HL-60/S4 treated with retinoic acid at 250 ng/mL for 4 days and 3 days (cell line): Measurements from ENCODE around the gene NLRP1.
"Not testable (repeated sequence)": the region's sequence is repeated elsewhere in the genome, so short reads cannot be mapped to it uniquely, and the experiment has no call there.

Experiments used
- in situ Hi-C: fragments of 300-500 bp; cut with MboI; formaldehyde crosslinking; loops from 2 replicates; pipeline ENCODE4 v1.7.0; 2022; ENCODE audit warnings: low sequenced_read_pairs

Gene NLRP1

DNA sequence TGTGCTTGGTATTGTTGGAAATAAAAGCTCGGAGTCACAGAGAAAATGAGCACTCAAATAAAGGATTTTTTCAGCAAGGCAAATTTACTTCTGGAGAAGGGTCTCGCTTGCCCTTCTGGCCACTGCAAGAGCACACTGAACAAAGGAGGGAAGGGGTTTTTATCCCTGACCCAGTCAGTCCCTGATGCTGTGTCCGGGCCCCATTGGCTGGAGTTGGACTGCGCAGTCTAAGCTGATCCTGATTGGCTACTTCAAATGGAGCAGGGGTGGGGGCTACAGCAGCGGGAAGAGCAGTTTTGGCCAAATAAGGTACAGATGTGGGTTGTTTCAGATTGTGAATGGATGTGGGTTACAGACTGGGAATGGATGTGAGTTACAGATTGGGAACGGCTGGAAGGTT lies 4.3 kb upstream of the NLRP1 start:
- in situ Hi-C loops = loop anchor here (10.0 kb wide), 1 partner anchor 846 kb away; the partner anchor contains the start of gene AIPL1

DNA sequence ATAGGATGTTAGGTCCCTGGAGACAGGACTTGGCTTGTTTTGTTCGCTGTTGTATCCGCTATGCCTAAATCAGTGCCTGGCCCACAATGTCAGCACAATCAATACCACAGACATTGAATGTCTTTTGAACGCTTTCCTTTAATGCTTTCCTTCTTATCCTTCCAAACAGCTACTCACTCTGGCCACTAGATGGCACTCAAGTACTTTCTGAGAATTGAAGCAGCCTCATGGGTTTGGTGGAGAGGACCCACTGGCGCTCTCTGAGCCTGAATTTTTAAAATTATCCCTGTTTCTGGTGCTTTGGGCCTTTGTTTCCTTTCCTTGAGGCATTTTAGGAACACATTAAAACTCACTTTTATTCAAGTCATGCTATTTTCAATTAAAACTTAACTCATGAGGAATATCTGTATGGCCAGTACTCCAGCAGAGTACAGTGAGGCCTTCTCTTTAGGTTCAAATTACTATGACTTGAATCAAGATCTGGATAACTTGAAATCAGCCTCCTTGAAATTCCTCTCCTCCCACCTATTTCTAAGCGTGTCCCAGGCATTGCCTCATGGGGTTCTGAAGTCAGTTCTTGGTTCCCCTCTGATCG lies 3.2 kb upstream of the NLRP1 start:
- in situ Hi-C loops = loop anchor here (10.0 kb wide), 1 partner anchor 847 kb away; the partner anchor contains the start of gene AIPL1

DNA sequence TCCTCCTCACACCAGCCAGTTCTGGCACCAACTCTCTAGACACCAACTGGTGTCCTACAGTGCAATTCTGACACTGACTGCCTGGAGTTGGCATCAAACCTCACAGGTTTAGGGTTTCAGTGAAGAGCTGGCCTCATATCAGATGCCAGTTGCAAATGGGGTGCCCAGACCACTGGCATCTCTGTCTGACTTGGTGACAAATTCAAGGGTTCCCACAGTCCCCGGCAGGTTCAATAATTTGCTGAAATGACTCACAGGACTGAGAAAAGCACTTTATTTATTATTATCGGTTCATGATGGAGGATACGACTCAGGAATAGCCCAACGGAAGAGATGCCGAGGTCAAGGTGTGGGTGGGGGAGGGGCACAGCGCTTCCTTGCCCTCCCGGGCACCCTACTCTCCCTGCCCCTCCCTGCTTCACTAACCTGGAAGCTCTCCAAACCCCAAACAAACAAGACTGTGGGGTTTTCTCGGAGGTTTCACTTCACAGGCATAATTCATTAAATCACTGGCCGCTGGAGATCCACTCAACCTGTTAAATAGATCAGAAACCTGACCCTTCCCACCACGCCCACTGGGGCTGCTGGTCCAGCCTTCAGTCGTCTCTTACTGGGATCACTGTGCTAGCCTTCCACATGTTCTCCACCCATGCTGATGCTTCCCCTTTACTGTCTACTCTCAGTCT lies 1.7 kb upstream of the NLRP1 start:
- in situ Hi-C loops = loop anchor here (10.0 kb wide), 1 partner anchor 849 kb away; the partner anchor contains the start of gene AIPL1

DNA sequence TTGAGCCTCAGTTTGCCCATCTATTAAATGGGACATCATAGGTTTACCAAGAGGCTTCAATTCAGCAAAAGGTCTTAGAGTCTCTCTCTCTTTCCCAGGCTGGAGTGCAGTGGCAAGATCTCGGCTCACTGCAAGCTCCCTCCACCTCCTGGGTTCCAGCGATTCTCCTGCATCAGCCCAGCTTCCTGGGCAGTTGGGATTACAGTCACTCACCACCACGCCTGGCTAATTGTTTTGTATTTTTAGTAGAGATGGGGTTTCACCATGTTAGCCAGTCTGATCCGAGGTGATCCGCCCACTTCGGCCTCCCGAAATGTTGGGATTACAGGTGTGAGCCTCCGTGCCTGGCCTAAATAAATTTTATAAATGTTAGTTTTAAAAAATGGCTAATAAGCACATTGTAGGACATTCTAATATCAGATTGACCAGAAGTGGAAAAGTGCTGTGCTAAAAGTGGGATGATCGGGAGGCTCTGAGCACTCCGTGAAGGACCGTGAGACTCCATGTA lies 1.0 kb upstream of the NLRP1 start:
- in situ Hi-C loops = loop anchor here (10.0 kb wide), 1 partner anchor 849 kb away; the partner anchor contains the start of gene AIPL1

DNA sequence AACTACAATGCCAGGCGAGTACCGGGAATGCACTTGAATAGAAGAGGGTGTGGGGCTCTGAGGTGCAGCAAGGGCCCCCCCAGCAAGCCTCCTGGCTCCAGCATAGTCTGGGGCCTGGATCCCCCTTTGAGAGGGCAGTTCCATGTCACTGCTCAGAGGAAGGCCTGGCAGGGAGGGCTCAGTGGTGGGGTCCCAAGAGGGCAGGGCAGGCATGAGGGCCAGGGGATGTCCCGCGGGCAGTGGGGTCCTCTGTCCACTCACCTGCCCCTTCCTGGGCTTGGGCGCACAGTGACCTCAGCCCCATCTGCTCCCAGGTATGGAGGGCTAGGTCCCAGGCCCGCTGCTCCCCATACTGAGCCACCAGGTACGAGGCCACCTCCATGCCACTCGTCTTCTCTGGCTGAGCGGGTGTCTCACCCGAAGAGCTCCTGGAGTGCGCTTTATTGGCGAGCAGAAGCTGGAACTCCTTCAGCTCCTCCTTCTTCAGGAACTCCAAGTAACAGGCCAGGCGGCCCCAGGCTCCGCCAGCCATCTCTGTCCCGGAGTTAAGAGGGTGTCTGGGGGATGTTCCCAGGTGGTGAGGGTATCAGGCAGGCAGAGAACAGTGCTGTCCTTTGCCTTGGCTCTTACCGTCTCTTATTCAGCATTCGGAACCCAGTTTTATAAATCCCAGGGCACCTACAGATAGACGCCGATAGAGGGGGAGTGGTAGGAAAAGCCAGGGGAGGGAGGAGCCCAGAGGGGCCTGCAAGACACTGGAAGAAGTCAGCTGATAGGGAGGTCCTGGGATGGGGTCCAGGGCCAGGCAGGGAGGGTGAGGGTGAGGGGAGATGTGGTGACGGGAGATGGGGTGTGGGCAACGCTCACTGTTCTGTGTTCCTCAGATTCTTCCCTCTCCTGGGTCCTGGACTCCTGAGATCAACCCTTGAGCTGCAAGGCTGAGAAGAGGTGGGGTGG lies 605 bp downstream of the NLRP1 start:
- in situ Hi-C loops = loop anchor here (10.0 kb wide), 1 partner anchor 851 kb away; the partner anchor contains the start of gene AIPL1

DNA sequence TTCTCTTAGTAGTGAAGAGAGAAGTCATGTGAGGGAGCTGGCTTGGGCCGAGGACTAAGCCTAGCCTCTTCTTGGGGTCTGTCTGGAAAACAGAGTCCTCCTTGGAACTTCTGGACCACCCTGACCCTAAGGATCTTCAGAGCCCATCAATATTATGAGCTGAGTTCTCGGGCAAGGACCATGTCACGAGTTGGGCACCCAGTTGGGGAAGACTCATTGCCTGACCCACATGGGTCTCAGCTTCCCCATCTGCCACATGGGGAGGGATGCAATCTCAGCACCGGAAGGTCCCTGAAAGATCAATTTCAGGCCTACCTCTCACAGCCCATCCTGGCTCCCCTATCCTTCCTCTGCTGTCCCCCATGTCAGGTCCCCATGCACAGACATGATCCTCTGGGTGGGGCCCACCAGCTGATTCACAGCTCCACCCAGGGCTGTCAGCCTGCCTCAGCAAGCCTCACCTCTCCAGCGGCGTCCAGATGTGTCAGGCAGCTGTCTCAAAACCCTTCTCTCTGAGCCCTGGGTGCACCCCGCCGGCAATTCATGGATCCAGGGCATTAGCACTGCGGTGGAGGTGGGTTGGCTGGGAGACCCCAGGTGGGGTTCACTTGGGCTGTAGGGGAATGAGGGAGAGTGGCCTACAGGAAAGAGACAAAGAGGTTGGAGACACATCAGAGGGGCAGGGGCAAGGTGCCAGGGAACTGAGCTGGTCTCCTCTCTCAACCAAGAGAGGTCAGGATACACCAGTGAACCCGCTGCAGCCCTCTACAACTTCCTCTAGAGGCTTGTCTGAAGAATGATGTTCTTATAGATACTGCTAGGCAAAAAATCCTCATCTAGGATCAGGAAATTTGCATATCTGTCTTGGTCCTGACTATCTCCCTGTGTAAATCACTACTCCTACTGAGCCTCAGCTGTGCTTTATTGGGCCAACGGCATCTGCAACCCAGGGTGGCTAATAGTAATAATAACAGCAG lies 1.8 kb downstream of the NLRP1 start:
- in situ Hi-C loops = loop anchor here (10.0 kb wide), 1 partner anchor 852 kb away; the partner anchor contains the start of gene AIPL1

DNA sequence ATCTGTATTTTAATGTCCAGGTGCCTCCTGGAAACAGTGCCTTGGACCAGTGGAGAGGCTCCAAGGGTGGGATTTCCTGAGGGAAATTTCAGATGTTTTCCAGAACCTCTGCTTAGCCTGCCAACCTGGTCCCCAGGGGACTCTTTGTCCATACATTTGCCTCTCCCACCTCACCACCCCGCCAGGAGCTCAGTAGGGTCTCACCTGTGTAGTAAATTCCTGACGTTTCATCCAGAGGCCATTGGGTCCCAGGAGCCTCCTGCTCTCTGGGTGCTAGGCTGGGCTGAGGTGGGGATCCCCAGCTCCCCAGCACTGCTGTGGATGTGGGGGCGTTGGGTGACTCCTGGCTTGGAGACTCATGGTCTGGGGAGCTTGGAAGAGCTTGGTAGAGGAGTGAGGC lies 2.7 kb downstream of the NLRP1 start:
- in situ Hi-C loops = loop anchor here (10.0 kb wide), 1 partner anchor 853 kb away; the partner anchor contains the start of gene AIPL1

DNA sequence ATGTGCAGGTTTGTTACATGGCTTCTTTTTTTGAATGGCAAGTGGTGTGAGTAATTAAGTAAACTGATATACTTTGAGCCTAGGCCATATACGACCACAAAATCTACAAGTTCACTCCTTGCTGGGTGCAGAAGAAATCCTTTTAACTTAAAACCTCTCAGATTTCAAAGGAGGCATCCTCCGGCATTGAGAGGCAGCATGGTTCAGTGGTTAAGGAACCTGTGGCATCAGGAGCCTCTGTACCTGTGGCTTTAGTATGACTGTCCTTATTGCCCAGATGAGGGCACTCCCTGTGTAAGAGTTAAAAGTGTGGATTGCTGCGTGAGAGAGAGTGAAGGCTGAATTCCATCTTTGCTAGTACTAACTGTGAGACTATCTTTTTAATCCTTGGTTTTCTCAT lies 3.3 kb downstream of the NLRP1 start:
- in situ Hi-C loops = loop anchor here (10.0 kb wide), 1 partner anchor 854 kb away; the partner anchor contains the start of gene AIPL1

DNA sequence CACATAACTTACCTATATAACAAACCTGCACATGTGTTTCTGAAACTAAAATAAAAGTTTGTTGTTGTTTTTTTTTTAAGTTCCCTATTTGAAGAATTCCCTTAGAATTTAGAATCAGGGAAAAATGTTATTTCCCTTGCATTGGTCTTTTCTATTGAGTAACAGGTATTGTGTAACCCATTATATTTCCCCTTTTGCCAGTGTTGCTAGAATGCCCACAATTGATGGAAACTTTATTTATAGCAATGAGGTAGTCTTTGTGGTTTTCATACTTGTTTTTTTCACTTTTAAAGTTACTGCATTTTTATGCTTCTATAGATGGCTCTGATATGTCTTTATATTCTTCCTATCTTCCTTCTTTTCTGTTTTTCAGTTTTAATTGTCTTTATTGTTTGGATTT lies 3.9 kb downstream of the NLRP1 start:
- in situ Hi-C loops = loop anchor here (10.0 kb wide), 1 partner anchor 854 kb away; the partner anchor contains the start of gene AIPL1

DNA sequence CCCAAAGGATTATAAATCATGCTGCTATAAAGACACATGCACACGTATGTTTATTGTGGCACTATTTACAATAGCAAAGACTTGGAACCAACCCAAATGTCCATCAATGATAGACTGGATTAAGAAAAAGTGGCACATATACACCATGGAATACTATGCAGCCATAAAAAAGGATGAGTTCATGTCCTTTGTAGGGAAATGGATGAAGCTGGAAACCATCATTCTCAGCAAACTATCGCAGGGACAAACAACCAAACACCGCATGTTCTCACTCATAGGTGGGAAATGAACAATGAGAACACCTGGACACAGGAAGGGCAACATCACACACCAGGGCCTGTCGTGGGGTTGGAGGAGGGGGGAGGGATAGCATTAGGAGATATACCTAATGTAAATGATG lies 5.5 kb downstream of the NLRP1 start:
- in situ Hi-C loops = not testable (repeated sequence)

DNA sequence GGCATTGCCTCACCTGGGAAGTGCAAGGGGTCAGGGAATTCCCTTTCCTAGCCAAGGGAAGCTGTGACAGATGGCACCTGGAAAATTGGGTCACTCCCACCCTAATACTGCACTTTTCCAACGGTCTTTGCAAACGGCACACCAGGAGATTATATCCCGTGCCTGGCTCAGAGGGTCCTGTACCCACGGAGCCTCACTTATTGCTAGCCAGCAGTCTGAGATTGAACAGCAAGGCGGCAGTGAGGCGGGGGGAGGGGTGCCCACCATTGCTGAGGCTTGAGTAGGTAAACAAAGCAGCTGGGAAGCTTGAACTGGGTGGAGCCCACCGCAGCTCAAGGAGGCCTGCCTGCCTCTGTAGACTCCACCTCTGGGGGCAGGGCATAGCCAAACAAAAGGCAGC lies 11.3 kb downstream of the NLRP1 start:
- in situ Hi-C loops = not testable (repeated sequence)

DNA sequence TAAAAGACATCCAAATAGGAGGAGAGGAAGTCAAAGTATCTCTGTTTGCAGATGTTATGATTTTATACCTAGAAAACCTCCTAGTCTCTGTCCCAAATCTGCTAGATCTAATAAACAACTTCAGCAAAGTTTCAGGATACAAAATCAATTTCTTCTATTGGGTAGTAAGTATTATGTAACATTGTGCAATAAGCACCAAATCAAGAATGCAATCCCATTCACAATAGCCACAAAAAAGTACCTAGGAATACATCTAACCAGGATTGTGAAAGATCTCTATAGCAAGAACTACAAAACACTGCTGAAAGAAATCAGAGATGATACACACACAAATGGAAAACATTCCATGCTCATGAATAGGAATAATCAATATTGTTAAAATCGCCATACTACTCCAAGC lies 13.0 kb downstream of the NLRP1 start:
- in situ Hi-C loops = no loop called here

DNA sequence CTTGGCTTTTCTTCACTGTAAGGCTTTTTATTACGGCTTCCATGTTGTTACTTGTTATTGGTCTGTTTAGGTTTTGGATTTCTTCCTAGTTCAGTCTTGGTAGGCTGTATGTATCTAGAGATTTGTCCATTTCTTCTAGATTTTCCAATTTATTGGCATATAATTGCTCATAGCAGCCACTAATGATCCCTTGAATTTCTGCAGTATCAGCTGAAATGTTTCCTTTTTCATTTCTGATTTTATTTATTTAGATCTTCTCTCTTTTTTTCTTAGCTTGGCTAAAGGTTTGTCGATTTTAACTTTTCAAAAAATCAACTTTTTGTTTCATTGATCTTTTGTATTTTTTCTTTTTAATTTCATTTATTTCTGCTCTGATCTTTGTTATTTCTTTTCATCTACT lies 18.5 kb downstream of the NLRP1 start:
- in situ Hi-C loops = no loop called here

DNA sequence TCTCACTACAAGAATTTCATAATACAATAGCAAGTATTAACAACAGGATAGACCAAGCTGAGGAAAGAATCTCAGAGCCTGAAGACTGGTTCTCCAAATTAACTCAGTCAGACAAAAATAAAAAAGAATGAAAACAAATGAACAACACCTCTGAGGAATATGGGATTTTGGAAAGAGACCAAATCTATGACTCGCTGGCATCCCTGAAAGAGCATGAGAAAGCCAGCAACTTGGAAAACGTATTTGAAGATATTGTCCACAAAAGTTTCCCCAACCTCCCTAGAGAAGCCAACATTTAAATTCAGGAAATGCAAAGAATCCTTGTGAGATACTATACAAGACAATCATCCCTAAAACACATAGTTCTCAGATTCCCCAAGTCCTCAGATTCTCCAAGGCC lies 20.9 kb downstream of the NLRP1 start:
- in situ Hi-C loops = no loop called here

DNA sequence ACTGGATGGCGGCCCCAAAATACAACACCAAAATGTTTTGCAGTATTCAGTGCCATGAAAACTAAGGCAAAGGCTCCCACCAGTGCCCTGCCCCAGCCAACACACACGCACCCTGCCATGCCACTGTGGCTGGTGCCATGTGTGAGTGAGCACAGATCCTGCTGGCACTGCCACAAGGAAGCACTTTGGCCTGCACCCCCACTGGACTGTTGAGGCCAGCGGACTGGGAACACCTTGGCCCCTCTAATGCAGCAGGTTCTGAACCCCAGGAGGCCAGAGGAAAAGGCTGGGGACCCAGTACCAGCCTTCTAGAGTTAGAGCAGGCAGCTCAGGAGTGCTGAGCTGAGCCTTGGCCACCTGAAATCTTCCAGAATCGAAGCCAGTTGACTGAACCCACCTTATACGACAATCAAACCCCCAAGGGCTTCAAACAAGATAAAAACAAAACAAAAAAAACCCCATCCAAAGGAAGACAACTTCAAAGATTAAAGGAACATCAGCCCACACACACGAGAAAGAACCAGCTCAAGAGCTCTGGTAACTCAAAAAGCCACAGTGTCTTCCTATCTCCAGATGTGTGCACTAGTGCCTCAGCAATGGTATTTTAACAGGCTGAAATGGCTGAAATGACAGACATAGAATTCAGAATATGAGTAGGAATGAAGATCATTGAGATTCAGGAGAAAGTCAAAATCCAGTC lies 21.5 kb downstream of the NLRP1 start:
- in situ Hi-C loops = no loop called here

DNA sequence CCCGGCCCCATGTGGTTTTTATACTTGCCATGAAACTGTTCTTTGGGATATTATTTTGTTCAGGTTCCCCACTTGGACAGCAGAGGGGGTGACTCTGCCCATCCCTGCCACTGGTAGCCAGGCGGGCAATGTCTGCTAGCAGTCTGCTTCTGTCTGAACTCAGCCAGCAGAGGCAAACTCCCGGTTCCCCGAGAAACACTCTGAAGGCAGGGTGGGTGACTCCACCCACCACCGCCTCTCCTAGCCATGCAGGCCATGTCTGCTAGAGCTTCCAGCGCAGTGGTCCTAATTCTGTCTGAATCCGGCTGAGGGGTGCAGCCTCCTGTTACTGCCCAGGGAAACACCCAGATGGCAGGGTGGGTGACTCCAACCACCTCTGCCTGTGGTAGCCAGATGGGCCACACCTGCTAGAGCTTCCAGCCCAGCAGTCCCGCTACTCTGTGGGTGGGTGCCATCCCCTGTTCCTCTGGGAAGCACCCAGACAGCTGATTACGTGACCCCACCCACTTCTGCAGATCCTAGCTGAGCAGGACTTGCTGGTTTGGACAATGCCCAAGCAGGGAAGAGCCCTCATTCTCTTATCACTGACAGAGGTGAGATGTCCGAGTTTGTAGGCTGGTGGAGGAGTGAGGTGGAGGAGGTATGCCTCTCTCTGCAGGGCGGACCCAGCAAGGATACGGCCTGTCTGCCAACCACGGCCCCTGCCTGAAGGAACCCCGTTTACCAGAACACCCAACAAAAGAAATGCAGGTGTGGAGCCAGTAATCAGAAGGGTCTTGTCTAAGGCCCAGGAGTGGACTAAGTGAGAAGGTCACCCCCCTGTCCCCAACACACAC lies 22.4 kb downstream of the NLRP1 start:
- in situ Hi-C loops = no loop called here

DNA sequence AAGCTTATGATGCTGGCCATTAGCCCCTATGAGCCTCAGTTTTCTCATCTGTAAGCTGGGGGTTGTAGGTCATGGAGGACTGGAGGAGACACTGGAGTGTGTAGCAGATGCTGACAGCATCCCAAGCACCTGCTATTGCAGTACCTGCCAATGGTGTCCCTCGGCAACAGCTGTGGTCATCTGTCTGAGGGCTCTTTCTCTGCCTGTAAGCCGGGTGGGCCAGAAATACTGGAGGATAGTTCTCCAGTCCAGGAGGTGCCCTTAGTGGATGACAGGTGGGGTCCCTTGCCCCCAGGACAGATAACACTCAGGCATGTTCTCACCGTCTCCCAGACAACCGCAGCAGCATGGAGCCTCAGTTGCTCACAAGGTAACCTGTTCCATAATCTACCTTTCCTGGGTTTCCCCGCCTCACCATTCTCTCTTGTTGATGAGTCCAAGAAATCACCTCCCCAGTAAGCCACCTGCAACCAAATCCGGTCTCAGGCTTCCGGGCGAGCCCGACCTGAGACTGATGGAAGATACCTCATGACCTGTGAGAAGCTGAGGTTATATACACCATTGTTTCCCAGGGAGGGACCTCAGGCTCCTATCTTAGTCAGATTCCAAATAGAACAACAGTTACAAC lies 23.8 kb downstream of the NLRP1 start:
- in situ Hi-C loops = no loop called here
